SW480 (cell line): Measurements from ENCODE around the gene TYR.
"Not testable (repeated sequence)": the region's sequence is repeated elsewhere in the genome, so short reads cannot be mapped to it uniquely, and the experiment has no call there.

Experiments
- DNase-seq: peaks from one replicate; pipeline ENCODE4 v3.0.0-alpha.2; 2016; ENCODE audit warnings: low spot score

Gene TYR

GRCh38 chr11:89272540-89273088 lies 94.9 kb downstream of the TYR start:
- DNase-seq: not testable (repeated sequence)

GRCh38 chr11:89273220-89273619 lies 95.5 kb downstream of the TYR start:
- not testable (repeated sequence) for DNase-seq

- no peak for DNase-seq
These were observed 98.3 kb downstream of the TYR start for GRCh38 chr11:89275966-89276365.

GRCh38 chr11:89279176-89279575 lies 101.5 kb downstream of the TYR start:
- no peak for DNase-seq

- DNase-seq: not testable (repeated sequence)
These were observed 103.5 kb downstream of the TYR start for GRCh38 chr11:89281032-89281677.

GRCh38 chr11:89286601-89287000 lies 108.9 kb downstream of the TYR start:
- DNase-seq: not testable (repeated sequence)

- not testable (repeated sequence) for DNase-seq
These were observed 110.3 kb downstream of the TYR start for GRCh38 chr11:89288004-89288403.

GRCh38 chr11:89293965-89294679 lies 116.4 kb downstream of the TYR start:
- no peak for DNase-seq

GRCh38 chr11:89295023-89295422 lies 117.3 kb downstream of the TYR start:
- not testable (repeated sequence) for DNase-seq

GRCh38 chr11:89303029-89303428 lies 125.4 kb downstream of the TYR start:
- DNase-seq: not testable (repeated sequence)

- not testable (repeated sequence) for DNase-seq
These were observed 130.6 kb downstream of the TYR start for GRCh38 chr11:89308272-89308671.

- not testable (repeated sequence) for DNase-seq
These were observed 131.8 kb downstream of the TYR start for GRCh38 chr11:89309321-89309985.

GRCh38 chr11:89310607-89311006 lies 132.9 kb downstream of the TYR start:
- DNase-seq: not testable (repeated sequence)

GRCh38 chr11:89321401-89321800 lies 143.7 kb downstream of the TYR start:
- no peak for DNase-seq

GRCh38 chr11:89327885-89328284 lies 150.2 kb downstream of the TYR start:
- DNase-seq: no peak

GRCh38 chr11:89331940-89332339 lies 154.3 kb downstream of the TYR start:
- not testable (repeated sequence) for DNase-seq

GRCh38 chr11:89333704-89334103 lies 156.0 kb downstream of the TYR start:
- not testable (repeated sequence) for DNase-seq

- DNase-seq: not testable (repeated sequence)
These were observed 159.5 kb downstream of the TYR start for GRCh38 chr11:89337100-89337650.

GRCh38 chr11:89338073-89338472 lies 160.4 kb downstream of the TYR start:
- not testable (repeated sequence) for DNase-seq

GRCh38 chr11:89340450-89340849 lies 162.8 kb downstream of the TYR start:
- DNase-seq: not testable (repeated sequence)

GRCh38 chr11:89342880-89343572 lies 165.4 kb downstream of the TYR start:
- not testable (repeated sequence) for DNase-seq
